NCI-H524 (cell line): ENCODE measurements around the gene DOCK3.
"Not testable (repeated sequence)": the region's sequence is repeated elsewhere in the genome, so short reads cannot be mapped to it uniquely, and the experiment has no call there.

ENCODE experiments used
- DNase-seq, 2 experiments: peaks; one replicate each; lab custom pipeline; 2025; lab: John Stamatoyannopoulos, UW

The DOCK3 gene

GRCh38 chr3:50676031-50676705 lies 1.4 kb downstream of the DOCK3 start:
- peak in 1 of 2 experiments; percentile 28 for DNase-seq

GRCh38 chr3:50687127-50687751 lies 12.5 kb downstream of the DOCK3 start:
- no peak for DNase-seq

GRCh38 chr3:50687916-50688315 lies 13.2 kb downstream of the DOCK3 start:
- DNase-seq: no peak

DNA sequence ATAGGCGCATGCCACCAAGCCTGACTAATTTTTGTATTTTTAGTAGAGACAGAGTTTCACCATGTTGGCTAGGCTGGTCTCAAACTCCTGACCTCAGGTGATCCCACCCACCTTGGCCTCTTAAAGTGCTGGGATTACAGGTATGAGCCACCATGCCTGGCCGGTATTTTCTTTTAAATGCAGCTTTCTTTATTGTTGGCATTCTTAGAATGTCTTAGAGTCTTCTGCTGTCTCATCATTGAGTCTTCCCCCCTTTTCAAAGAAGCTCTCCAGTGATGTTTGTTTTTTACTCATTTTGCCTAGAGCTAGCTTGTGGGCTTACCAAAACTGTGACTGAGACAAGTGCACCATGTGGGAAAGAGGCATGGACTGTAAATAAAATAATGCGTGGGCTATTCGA lies 13.9 kb downstream of the DOCK3 start:
- not testable (repeated sequence) for DNase-seq

DNA sequence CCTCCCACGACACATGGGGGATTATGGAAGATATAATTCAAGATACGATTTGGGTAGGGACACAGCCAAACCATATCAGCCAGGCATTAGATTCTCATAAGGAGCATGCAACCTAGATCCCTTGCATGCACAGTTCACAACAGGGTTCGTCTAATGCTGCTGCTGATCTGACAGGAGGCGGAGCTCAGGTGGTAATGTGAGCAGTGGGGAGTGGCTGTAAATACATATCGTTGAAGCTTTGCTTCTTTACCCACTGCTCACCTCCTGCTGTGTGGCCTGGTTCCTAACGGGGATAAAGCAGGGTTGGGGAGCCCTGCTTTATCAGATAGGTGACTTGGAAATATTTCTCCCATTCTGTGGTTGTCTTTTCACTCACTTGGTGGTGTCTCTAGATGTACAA lies 14.8 kb downstream of the DOCK3 start:
- no peak for DNase-seq

- no peak for DNase-seq
Observed at GRCh38 chr3:50695031-50695430, 20.3 kb downstream of the DOCK3 start.

DNA sequence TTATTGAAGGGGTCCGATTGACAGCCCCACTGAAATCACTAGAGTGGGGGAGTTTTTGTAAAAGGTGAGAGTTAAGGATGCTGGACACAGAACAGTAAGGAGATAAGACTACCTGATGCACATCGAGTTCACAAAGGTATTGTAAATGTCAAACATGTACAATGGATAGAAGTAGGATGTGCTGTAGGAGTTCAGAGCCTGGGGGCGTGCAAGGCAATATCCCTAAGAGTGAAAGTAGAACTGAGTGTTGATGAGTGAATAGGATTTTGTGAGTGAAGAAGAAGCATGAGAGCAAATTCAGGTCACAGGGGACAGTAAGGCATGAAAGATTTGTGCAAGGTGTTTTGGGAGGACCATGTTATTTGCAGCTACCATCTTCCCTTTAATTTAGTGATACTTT lies 21.5 kb downstream of the DOCK3 start:
- no peak for DNase-seq

DNA sequence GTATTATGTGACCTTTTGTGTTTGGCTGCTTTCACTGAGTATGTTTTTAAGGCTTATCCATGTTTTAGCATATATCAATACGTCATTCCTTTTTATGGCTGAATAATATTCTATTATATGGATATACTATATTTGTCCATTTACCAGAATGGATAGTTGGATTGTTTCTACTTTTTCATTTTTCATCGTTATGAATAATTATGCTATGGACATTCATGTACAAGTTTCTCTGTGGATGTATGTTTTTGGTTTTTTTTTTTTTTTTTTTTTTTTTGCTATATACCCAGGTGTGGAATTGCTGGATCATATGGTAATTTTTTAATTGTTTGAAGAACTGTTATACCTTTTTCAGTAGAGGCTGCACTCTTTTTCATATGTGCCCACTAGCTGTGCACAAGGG lies 23.5 kb downstream of the DOCK3 start:
- no peak for DNase-seq

DNA sequence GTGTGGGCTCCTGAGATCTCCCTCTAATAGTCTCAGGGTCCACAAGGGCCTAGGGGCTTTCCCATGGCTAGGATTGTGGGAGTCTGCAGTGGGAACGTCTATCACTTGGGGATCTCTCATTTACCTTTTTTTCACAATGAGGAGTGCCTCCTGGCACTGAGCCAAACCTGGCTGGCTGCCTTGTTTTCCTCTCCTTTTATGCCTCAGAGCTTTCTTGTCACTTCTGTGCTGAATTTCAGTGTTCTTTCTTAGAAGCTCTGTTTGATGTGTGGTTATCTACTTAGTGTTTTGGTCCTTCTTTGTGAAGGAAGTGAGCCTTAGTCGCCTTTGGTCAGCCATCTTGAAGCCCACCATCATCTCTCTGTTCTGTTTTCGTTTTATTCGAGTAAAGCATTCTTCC lies 33.9 kb downstream of the DOCK3 start:
- no peak for DNase-seq

DNA sequence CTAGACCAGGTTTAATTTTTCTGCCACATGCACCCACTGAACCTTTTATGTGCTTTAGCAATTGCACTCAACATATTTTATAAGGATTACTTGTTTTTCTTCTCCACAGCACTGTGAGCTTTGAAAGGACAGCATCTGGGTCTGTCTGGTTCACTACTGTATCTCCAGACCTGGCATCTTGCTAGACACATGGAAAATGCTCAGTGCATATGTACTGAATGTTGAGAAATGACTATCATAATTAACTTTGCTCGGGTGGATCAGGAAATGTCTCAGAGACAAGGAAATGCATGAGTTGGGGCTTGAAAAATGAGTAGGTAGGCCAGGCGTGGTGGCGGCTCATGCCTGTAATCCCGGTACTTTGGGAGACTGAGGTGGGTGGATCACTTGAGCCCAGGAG lies 40.2 kb downstream of the DOCK3 start:
- DNase-seq: peak; percentile 5 to 51

GRCh38 chr3:50724831-50725230 lies 50.1 kb downstream of the DOCK3 start:
- no peak for DNase-seq

DNA sequence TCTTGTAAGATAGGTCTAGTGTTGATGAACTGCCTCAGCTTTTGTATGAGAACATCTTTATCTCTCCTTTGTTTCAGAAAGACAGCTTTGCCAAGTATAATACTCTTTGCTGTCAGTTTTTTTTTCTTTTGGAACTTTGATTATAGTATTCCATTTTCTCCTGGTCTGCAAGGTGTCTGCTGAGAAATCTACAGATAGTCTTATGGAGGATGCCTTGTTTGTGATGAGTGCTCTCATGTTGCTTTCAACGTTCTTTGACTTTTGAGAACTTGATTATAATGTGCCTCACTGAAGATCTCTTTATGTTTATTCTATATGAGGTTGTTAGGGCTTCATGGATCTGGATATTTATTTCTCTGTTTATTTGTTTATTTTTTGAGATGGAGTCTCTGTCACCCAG lies 60.3 kb downstream of the DOCK3 start:
- DNase-seq: no peak

- DNase-seq: no peak
Observed at GRCh38 chr3:50737193-50737905, 62.6 kb downstream of the DOCK3 start.

GRCh38 chr3:50737906-50738598 lies 63.3 kb downstream of the DOCK3 start:
- peak in 1 of 2 experiments; percentile 39 for DNase-seq

DNA sequence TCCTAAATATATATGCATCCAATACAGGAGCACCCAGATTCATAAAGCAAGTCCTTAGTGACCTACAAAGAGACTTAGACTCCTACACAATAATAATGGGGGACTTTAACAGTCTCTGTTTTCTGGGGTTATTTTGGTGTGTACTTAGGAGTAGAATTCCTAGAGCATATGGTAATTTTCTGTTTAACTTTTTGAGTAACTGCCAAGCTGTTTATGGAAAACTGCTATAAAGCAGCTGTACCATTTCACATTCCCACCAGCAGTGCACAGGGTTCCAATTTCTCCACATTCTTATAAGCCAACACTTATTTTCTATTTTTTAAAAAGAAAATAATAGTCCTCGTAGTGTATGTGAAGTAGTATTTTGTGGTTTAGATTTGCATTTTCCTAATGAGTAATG lies 68.9 kb downstream of the DOCK3 start:
- DNase-seq: no peak

DNA sequence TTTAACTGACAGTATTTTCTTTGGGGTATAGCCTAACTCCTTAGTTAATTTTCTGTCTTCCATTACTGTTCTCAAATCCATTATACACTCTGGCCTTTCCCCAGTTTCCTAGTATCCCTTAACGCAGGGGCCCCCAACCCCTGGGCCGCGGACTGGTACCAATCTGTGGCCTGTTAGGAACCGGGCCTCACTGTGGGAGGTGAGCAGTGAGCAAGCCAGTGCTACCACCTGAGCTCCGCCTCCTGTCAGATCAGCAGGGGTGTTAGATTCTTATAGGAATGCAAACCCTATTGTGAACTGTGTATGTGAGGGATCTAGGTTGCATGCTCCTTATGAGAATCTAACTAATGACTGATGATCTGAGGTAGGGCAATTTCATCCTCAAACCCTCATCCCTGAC lies 75.1 kb downstream of the DOCK3 start:
- no peak for DNase-seq

GRCh38 chr3:50759015-50759414 lies 84.3 kb downstream of the DOCK3 start:
- no peak for DNase-seq

- DNase-seq: no peak
Observed at GRCh38 chr3:50777680-50778079, 103.0 kb downstream of the DOCK3 start.

- not testable (repeated sequence) for DNase-seq
Observed at GRCh38 chr3:50781766-50782165, 107.0 kb downstream of the DOCK3 start.

DNA sequence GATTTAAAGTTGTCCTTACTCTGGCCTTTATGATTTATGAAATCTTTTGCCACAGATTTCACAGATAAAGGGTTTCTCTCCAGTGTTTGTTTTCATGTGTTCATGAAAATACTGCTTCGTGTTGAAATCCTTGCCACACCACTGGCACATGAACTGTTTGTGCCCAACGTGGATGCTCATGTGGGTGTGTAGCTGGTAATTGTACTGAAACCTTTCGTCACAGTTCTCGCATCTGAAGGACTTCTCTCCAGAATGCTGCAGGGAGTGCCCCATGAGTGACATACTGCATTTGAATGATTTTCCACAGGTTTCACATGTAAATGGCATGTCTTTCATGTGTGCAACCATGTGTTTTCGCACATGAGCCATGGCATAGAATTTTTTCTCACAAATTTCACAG lies 111.9 kb downstream of the DOCK3 start:
- no peak for DNase-seq

- not testable (repeated sequence) for DNase-seq
Observed at GRCh38 chr3:50790894-50791293, 116.2 kb downstream of the DOCK3 start.

DNA sequence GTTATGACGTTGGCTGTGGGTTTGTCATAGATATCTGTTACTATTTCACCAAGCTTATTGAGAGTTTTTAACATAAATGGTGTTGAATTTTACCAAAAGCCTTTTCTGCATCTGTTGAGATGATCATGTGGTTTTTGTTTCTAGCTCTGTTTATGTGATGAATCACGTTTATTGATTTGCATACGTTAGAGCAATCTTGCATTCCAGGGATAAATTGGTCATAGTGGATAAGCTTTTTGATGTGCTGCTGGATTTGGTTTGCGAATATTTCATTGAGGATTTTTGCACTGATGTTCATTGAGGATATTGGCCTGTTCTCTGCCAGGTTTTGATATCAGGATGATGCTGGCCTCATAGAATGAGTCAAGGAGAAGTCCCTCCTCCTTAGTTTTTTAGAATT lies 117.8 kb downstream of the DOCK3 start:
- no peak for DNase-seq

- DNase-seq: not testable (repeated sequence)
Observed at GRCh38 chr3:50803805-50804204, 129.1 kb downstream of the DOCK3 start.
